HepG2 (cell line): ENCODE measurements around the gene TATDN3. TPM values are rescaled to one million over a fixed set of nuclear protein-coding genes. Genes with fewer than 3 reads are reported as not detected.

Experiments used
- ASH2L ChIP-seq: fragments of 300-600, 200-600 bp; sonication (generic); IDR thresholded peaks from 2 replicates; pipeline ENCODE4 v1.7.0; 2017; ENCODE audit warnings: low read depth, mild to moderate bottlenecking, moderate library complexity, mixed read lengths, low read length; ENCODE audit not compliant: insufficient read length
- DDIT3 ChIP-seq: sonication (generic); formaldehyde crosslinking; IDR thresholded peaks from 2 replicates; pipeline ENCODE4 v1.4.0; 2020; ENCODE audit warnings: mild to moderate bottlenecking, missing genetic modification reagents
- GLMP ChIP-seq: sonication (generic); formaldehyde crosslinking; IDR thresholded peaks from 2 replicates; pipeline ENCODE4 v1.9.0; 2021; ENCODE audit warnings: missing genetic modification reagents, mild to moderate bottlenecking, borderline replicate concordance
- HNF4A ChIP-seq: sonication (generic); formaldehyde crosslinking; IDR thresholded peaks from 2 replicates; pipeline ENCODE4 v1.4.0; 2020; ENCODE audit warnings: missing genetic modification reagents
- KDM6A ChIP-seq: IDR thresholded peaks from 2 replicates; pipeline ENCODE4 v1.6.1; 2016; ENCODE audit warnings: low read depth
- NCOR1 ChIP-seq: fragments of 200-600 bp; sonication (generic); IDR thresholded peaks from 2 replicates; pipeline ENCODE4 v1.7.0; 2017; ENCODE audit warnings: antibody characterized with exemption, low read length, borderline replicate concordance
- POGZ ChIP-seq: sonication (generic); formaldehyde crosslinking; IDR thresholded peaks from 2 replicates; pipeline ENCODE4 v1.4.0; 2020; ENCODE audit warnings: mild to moderate bottlenecking, missing genetic modification reagents
- RFXAP ChIP-seq: sonication (generic); formaldehyde crosslinking; IDR thresholded peaks from 2 replicates; pipeline ENCODE4 v1.4.0; 2020; ENCODE audit warnings: missing genetic modification reagents, borderline replicate concordance
- TAF1 ChIP-seq: sonication (generic); formaldehyde crosslinking; IDR thresholded peaks from 2 replicates; pipeline ENCODE4 v1.4.0; 2020; ENCODE audit warnings: missing genetic modification reagents
- TBX3 ChIP-seq: fragments of 450-650 bp; IDR thresholded peaks from 2 replicates; pipeline ENCODE4 v1.6.1; 2017; ENCODE audit warnings: antibody characterized with exemption, mild to moderate bottlenecking, inconsistent platforms, borderline replicate concordance
- TEAD3 ChIP-seq: optimal IDR thresholded peaks from 2 replicates; pipeline ENCODE3; 2016; ENCODE audit warnings: borderline replicate concordance
- THAP9 ChIP-seq: sonication (generic); formaldehyde crosslinking; IDR thresholded peaks from 2 replicates; pipeline ENCODE4; 2020; ENCODE audit warnings: missing genetic modification reagents, mild to moderate bottlenecking, borderline replicate concordance
- ZFP37 ChIP-seq: sonication (generic); formaldehyde crosslinking; IDR thresholded peaks from 2 replicates; pipeline ENCODE4 v1.4.0; 2020; ENCODE audit warnings: missing genetic modification reagents, borderline replicate concordance
- ZNF292 ChIP-seq: sonication (generic); formaldehyde crosslinking; IDR thresholded peaks from 2 replicates; pipeline ENCODE4 v1.8.1; 2022; ENCODE audit warnings: mild to moderate bottlenecking, low read depth, missing genetic modification reagents, borderline replicate concordance
- ZNF30 ChIP-seq: sonication (generic); formaldehyde crosslinking; IDR thresholded peaks from 2 replicates; pipeline ENCODE4 v1.5.0; 2020; ENCODE audit warnings: mild to moderate bottlenecking, missing genetic modification reagents
- ZNF362 ChIP-seq: sonication (generic); formaldehyde crosslinking; IDR thresholded peaks from 2 replicates; pipeline ENCODE4 v1.4.0; 2020; ENCODE audit warnings: missing genetic modification reagents, mild to moderate bottlenecking, borderline replicate concordance
- ZNF687 ChIP-seq: sonication (generic); formaldehyde crosslinking; IDR thresholded peaks from 2 replicates; pipeline ENCODE4 v1.5.1; 2020; ENCODE audit warnings: mild to moderate bottlenecking, missing genetic modification reagents, moderate library complexity
- ZNF850 ChIP-seq: sonication (generic); formaldehyde crosslinking; conservative IDR thresholded peaks from 2 replicates; pipeline ENCODE4 v1.9.0; 2021; ENCODE audit warnings: mild to moderate bottlenecking, missing genetic modification reagents
- polyA plus RNA-seq, 8 experiments: library from polyadenylated mRNA; depleted of rRNA in 3 of 8; stranded (reverse) in 7 of 8; unstranded in 1 of 8; fragments of >200 nt; fragmentation: Illumina TruSeq in 4 of 8; extraction: Trizol in 4 of 8; gene quantifications; 2 replicates each; pipeline versions ENCODE4 v1.2.1 to v1.2.3, GENCODE V29; 2011 to 2016; ENCODE audit warnings: low read depth in 4 of 8, missing spikeins in 1 of 8, mixed read lengths in 1 of 8; ENCODE audit not compliant: insufficient read depth in 1 of 8
- total RNA-seq, 5 experiments: library from RNA; depleted of rRNA; stranded (reverse); fragments of >200 nt; fragmentation: Illumina TruSeq; extraction: Trizol; gene quantifications; 2 replicates each; pipeline ENCODE4 v1.2.3, GENCODE V29; 2016; ENCODE audit warnings: low read depth in 1 of 5

TATDN3 gene
- total and polyA plus RNA-seq, 2 of the 13 experiments (the other 11 are each of a cell fraction or from before 2014, with no cell fraction given): 7.3 to 8.6 TPM

GRCh38 chr1:212828395-212828794, 36.7 kb downstream of the TATDN3 start (continued):
- TF ChIP-seq DDIT3 (CRISPR knock-in tag): no peak
- peak; percentile 84 for TF ChIP-seq HNF4A (CRISPR knock-in tag)
- peak; percentile 58 for TF ChIP-seq TEAD3 (CRISPR knock-in tag)
- TF ChIP-seq ZNF30 (CRISPR knock-in tag): no peak
- TF ChIP-seq POGZ (CRISPR knock-in tag): peak; percentile 48; the same call in 1 of the 2 replicates
- no peak for TF ChIP-seq TAF1 (CRISPR knock-in tag)
- peak; percentile 12 for TF ChIP-seq ASH2L
- TF ChIP-seq NCOR1: no peak
- TF ChIP-seq ZNF292: peak; percentile 59; the same call in 1 of the 2 replicates
- TF ChIP-seq ZNF687 (CRISPR knock-in tag): peak; percentile 21; the same call in 1 of the 2 replicates
- no peak for TF ChIP-seq ZNF850 (CRISPR knock-in tag)
- TF ChIP-seq THAP9 (CRISPR knock-in tag): peak; percentile 61; the same call in 1 of the 2 replicates
- no peak for TF ChIP-seq TBX3
- no peak for TF ChIP-seq GLMP (CRISPR knock-in tag)
- TF ChIP-seq ZNF362 (CRISPR knock-in tag): peak; percentile 85
- no peak for TF ChIP-seq ZFP37 (CRISPR knock-in tag)
- peak; percentile 16; the same call in 1 of the 2 replicates for TF ChIP-seq KDM6A (CRISPR knock-in tag)
- 0 out of 2 replicates have a peak, but pooled peaks have one; percentile 28 for TF ChIP-seq RFXAP (CRISPR knock-in tag)
